Measurements from ENCODE around the gene TLCD5.

The TLCD5 gene

GRCh38 chr11:120338107-120338933, 13.2 kb downstream of the TLCD5 start:
- no peak for DNase-seq

GRCh38 chr11:120339394-120339890, 14.3 kb downstream of the TLCD5 start:
- no peak for DNase-seq

- no peak for DNase-seq
Measured at GRCh38 chr11:120340529-120340928, 15.4 kb downstream of the TLCD5 start.

- DNase-seq, result no peak
Measured at GRCh38 chr11:120342226-120342625, 17.1 kb downstream of the TLCD5 start.

GRCh38 chr11:120342678-120343077, 17.6 kb downstream of the TLCD5 start:
- DNase-seq, result no peak

- no peak for DNase-seq
Measured at GRCh38 chr11:120343429-120343828, 18.3 kb downstream of the TLCD5 start.

- DNase-seq, result no peak
Measured at GRCh38 chr11:120344302-120345004, 19.4 kb downstream of the TLCD5 start.

- no peak for DNase-seq
Measured at GRCh38 chr11:120346233-120346632, 21.1 kb downstream of the TLCD5 start.

- no peak for DNase-seq
Measured at GRCh38 chr11:120350637-120351036, 25.5 kb downstream of the TLCD5 start.

- DNase-seq, result no peak
Measured at GRCh38 chr11:120352405-120352804, 27.3 kb downstream of the TLCD5 start.

- DNase-seq, result no peak
Measured at GRCh38 chr11:120354068-120354467, 29.0 kb downstream of the TLCD5 start.

- DNase-seq, result no peak
Measured at GRCh38 chr11:120354779-120355178, 29.7 kb downstream of the TLCD5 start.

GRCh38 chr11:120357620-120358019, 32.5 kb downstream of the TLCD5 start:
- DNase-seq, result no peak

GRCh38 chr11:120358729-120359128, 33.6 kb downstream of the TLCD5 start:
- no peak for DNase-seq

GRCh38 chr11:120363436-120363835, 38.3 kb downstream of the TLCD5 start:
- DNase-seq, result no peak

GRCh38 chr11:120365512-120365911, 40.4 kb downstream of the TLCD5 start:
- no peak for DNase-seq

- DNase-seq, result no peak
Measured at GRCh38 chr11:120372296-120372695, 47.2 kb downstream of the TLCD5 start.

GRCh38 chr11:120375076-120375475, 50.0 kb downstream of the TLCD5 start:
- no peak for DNase-seq

- no peak for DNase-seq
Measured at GRCh38 chr11:120376547-120377182, 51.6 kb downstream of the TLCD5 start.

- no peak for DNase-seq
Measured at GRCh38 chr11:120378474-120378873, 53.4 kb downstream of the TLCD5 start.

- no peak for DNase-seq
Measured at GRCh38 chr11:120381401-120381800, 56.3 kb downstream of the TLCD5 start.

All from NCI-H2171 (cell line).